HepG2 (cell line): Measurements from ENCODE around the gene CDK5RAP2.

Experiments used
- BHLHE40 ChIP-seq: IDR thresholded peaks from 2 replicates; pipeline ENCODE4 v1.6.1; 2011; ENCODE audit warnings: low read length, improper control_type of control experiment
- EEA1 ChIP-seq: sonication (generic); formaldehyde crosslinking; IDR thresholded peaks from 2 replicates; pipeline ENCODE4 v1.5.1; 2020; ENCODE audit warnings: mild to moderate bottlenecking, missing genetic modification reagents, borderline replicate concordance
- EP300 ChIP-seq, 3 experiments: sonication (generic) in 1 of 3; formaldehyde crosslinking in 1 of 3; IDR thresholded peaks; 2 replicates each; pipeline versions ENCODE4 v1.5.1 to v1.6.1; 2011 to 2020; ENCODE audit warnings: low read depth in 2 of 3, low read length in 2 of 3, borderline replicate concordance in 1 of 3, improper control_type of control experiment in 1 of 3, mild to moderate bottlenecking in 1 of 3, missing genetic modification reagents in 1 of 3, moderate library complexity in 1 of 3
- JUND ChIP-seq: sonication (generic); formaldehyde crosslinking; IDR thresholded peaks from 2 replicates; pipeline ENCODE4 v1.8.0; 2022; ENCODE audit warnings: mild to moderate bottlenecking, missing genetic modification reagents
- KLF11 ChIP-seq: IDR thresholded peaks from 2 replicates; pipeline ENCODE4 v1.6.1; 2016; ENCODE audit warnings: missing compliant biosample characterization
- NBN ChIP-seq: fragments of 450-650 bp; conservative IDR thresholded peaks from 2 replicates; pipeline ENCODE4 v1.6.1; 2017
- ZNF143 ChIP-seq: sonication (generic); formaldehyde crosslinking; IDR thresholded peaks from 2 replicates; pipeline ENCODE4 v1.4.0; 2020; ENCODE audit warnings: missing genetic modification reagents
- ZNF350 ChIP-seq: sonication (generic); formaldehyde crosslinking; IDR thresholded peaks from 2 replicates; pipeline ENCODE4 v1.4.0; 2020; ENCODE audit warnings: mild to moderate bottlenecking, low read depth, missing genetic modification reagents, borderline replicate concordance
- TF ChIP-seq, protein P1 (sequence below): sonication (generic); formaldehyde crosslinking; IDR thresholded peaks from 2 replicates; pipeline ENCODE4 v1.5.0; 2020; ENCODE audit warnings: missing genetic modification reagents
- TF ChIP-seq, protein P2 (sequence below): sonication (generic); formaldehyde crosslinking; IDR thresholded peaks from 2 replicates; pipeline ENCODE4 v1.4.0; 2020; ENCODE audit warnings: mild to moderate bottlenecking, missing genetic modification reagents
- TF ChIP-seq, protein P3 (sequence below): sonication (generic); formaldehyde crosslinking; IDR thresholded peaks from 2 replicates; pipeline ENCODE4 v1.4.0; 2020; ENCODE audit warnings: missing genetic modification reagents, low read depth, mild to moderate bottlenecking, borderline replicate concordance
- TF ChIP-seq, protein P4 (sequence below): sonication (generic); formaldehyde crosslinking; IDR thresholded peaks from 2 replicates; pipeline ENCODE4 v1.4.0; 2020; ENCODE audit warnings: missing genetic modification reagents, mild to moderate bottlenecking, borderline replicate concordance

DNA sequence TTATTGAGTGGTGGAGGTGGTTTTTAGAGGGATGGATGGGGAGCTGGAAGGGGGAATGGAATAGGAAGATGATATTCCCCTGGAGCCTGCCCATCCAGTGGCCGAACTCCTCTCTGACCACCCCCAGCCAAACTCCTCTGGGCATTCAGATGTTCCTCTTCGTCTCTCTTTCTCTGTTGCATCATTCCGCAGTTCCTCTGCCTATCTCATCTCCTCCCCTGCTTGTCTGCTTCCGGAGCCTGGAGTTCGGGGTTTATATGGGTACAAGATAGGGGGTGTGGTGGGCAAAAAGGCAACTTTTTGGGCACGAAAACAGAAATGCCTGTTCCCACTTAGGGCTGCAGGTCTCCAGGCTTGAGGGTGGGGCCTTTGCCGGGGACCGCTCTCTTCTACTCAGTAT lies 12.2 kb upstream of the CDK5RAP2 start:
- TF ChIP-seq, protein P1, sequence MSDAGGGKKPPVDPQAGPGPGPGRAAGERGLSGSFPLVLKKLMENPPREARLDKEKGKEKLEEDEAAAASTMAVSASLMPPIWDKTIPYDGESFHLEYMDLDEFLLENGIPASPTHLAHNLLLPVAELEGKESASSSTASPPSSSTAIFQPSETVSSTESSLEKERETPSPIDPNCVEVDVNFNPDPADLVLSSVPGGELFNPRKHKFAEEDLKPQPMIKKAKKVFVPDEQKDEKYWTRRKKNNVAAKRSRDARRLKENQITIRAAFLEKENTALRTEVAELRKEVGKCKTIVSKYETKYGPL = no peak
- TF ChIP-seq, protein P2, sequence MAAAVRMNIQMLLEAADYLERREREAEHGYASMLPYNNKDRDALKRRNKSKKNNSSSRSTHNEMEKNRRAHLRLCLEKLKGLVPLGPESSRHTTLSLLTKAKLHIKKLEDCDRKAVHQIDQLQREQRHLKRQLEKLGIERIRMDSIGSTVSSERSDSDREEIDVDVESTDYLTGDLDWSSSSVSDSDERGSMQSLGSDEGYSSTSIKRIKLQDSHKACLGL (CRISPR knock-in tag) = no peak
- no peak for TF ChIP-seq ZNF350
- no peak for TF ChIP-seq JUND (CRISPR knock-in tag)
- TF ChIP-seq, protein P3, sequence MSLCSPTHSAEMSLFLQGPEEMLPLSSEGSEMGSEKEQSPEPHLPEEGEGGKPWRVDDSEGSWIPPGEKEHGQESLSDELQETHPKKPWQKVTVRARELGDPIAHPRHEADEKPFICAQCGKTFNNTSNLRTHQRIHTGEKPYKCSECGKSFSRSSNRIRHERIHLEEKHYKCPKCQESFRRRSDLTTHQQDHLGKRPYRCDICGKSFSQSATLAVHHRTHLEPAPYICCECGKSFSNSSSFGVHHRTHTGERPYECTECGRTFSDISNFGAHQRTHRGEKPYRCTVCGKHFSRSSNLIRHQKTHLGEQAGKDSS (CRISPR knock-in tag) = no peak
- TF ChIP-seq, protein P4, sequence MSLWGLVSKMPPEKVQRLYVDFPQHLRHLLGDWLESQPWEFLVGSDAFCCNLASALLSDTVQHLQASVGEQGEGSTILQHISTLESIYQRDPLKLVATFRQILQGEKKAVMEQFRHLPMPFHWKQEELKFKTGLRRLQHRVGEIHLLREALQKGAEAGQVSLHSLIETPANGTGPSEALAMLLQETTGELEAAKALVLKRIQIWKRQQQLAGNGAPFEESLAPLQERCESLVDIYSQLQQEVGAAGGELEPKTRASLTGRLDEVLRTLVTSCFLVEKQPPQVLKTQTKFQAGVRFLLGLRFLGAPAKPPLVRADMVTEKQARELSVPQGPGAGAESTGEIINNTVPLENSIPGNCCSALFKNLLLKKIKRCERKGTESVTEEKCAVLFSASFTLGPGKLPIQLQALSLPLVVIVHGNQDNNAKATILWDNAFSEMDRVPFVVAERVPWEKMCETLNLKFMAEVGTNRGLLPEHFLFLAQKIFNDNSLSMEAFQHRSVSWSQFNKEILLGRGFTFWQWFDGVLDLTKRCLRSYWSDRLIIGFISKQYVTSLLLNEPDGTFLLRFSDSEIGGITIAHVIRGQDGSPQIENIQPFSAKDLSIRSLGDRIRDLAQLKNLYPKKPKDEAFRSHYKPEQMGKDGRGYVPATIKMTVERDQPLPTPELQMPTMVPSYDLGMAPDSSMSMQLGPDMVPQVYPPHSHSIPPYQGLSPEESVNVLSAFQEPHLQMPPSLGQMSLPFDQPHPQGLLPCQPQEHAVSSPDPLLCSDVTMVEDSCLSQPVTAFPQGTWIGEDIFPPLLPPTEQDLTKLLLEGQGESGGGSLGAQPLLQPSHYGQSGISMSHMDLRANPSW (CRISPR knock-in tag) = no peak
- no peak for TF ChIP-seq ZNF143 (CRISPR knock-in tag)
- TF ChIP-seq KLF11 = no peak
- no peak for TF ChIP-seq NBN
- no peak for TF ChIP-seq EEA1 (CRISPR knock-in tag)
- TF ChIP-seq BHLHE40 = no peak
- no peak for TF ChIP-seq EP300 (IDR thresholded peaks at IDR 0.05; ENCODE audit: low read depth in 2 of 2, low read length in 2 of 2)
- no peak for TF ChIP-seq EP300 (CRISPR knock-in tag; IDR thresholded peaks at IDR 0.05; ENCODE audit: borderline replicate concordance)
